SK-N-SH treated with all-trans-retinoic acid at 6 μM for 48 hours (cell line): ENCODE measurements around the gene GRID1.

ENCODE experiments used
- ATAC-seq: fragments of 200-7000 bp; cut with Tn5 transposase; 3 replicates; pipeline ENCODE4 v1.9.1; 2020; ENCODE audit warnings: mild to moderate bottlenecking, moderate library complexity
- ARNTL ChIP-seq: fragments of 450-650 bp; formaldehyde crosslinking; IDR thresholded peaks from 2 replicates; pipeline ENCODE4 v1.5.0; 2020; ENCODE audit warnings: low read depth, mild to moderate bottlenecking, moderate library complexity, borderline replicate concordance
- BACH2 ChIP-seq: fragments of 250-450 bp; sonication (Bioruptor Pico); IDR thresholded peaks from 2 replicates; pipeline ENCODE4 v1.9.0; 2021; ENCODE audit warnings: mild to moderate bottlenecking, borderline replicate concordance
- CREB5 ChIP-seq: fragments of 250-450 bp; sonication (Bioruptor Pico); IDR thresholded peaks from 2 replicates; pipeline ENCODE4 v1.5.1; 2020; ENCODE audit warnings: low read depth, mild to moderate bottlenecking, moderate library complexity
- CSDC2 ChIP-seq: fragments of 250-450 bp; sonication (Bioruptor Pico); IDR thresholded peaks from 2 replicates; pipeline ENCODE4 v1.5.0; 2020; ENCODE audit warnings: mild to moderate bottlenecking, moderate library complexity
- CSRNP3 ChIP-seq: fragments of 250-450 bp; sonication (Bioruptor Pico); IDR thresholded peaks from 2 replicates; pipeline ENCODE4 v1.5.1; 2021; ENCODE audit warnings: mild to moderate bottlenecking, moderate library complexity
- ESRRG ChIP-seq: fragments of 250-450 bp; sonication (Bioruptor Pico); IDR thresholded peaks from 2 replicates; pipeline ENCODE4 v1.6.1; 2021; ENCODE audit warnings: mild to moderate bottlenecking
- GLIS3 ChIP-seq: fragments of 250-450 bp; sonication (Bioruptor Pico); IDR thresholded peaks from 2 replicates; pipeline ENCODE4 v1.5.0; 2020; ENCODE audit warnings: mild to moderate bottlenecking, moderate library complexity
- OSR1 ChIP-seq: fragments of 250-450 bp; sonication (Bioruptor Pico); IDR thresholded peaks from 2 replicates; pipeline ENCODE4 v1.8.0; 2022; ENCODE audit warnings: moderate library complexity, mild to moderate bottlenecking, inconsistent platforms
- PATZ1 ChIP-seq: fragments of 250-450 bp; sonication (Bioruptor Pico); IDR thresholded peaks from 2 replicates; pipeline ENCODE4 v1.8.0; 2020; ENCODE audit warnings: mild to moderate bottlenecking, moderate library complexity, borderline replicate concordance
- POU6F1 ChIP-seq: fragments of 250-450 bp; sonication (Bioruptor Pico); IDR thresholded peaks from 2 replicates; pipeline ENCODE4 v1.8.0; 2021; ENCODE audit warnings: low read depth, mild to moderate bottlenecking, moderate library complexity, borderline replicate concordance
- PPARA ChIP-seq: fragments of 250-450 bp; sonication (Bioruptor Pico); IDR thresholded peaks from 2 replicates; pipeline ENCODE4 v1.5.0; 2020; ENCODE audit warnings: mild to moderate bottlenecking, borderline replicate concordance
- RARB ChIP-seq: fragments of 250-450 bp; sonication (Bioruptor Pico); IDR thresholded peaks from 2 replicates; pipeline ENCODE4 v1.8.0; 2021; ENCODE audit warnings: mild to moderate bottlenecking, moderate library complexity
- SNAI2 ChIP-seq: fragments of 250-450 bp; sonication (Bioruptor Pico); IDR thresholded peaks from 2 replicates; pipeline ENCODE4 v1.5.0; 2020; ENCODE audit warnings: mild to moderate bottlenecking, moderate library complexity
- TCF4 ChIP-seq: fragments of 250-450 bp; sonication (Bioruptor Pico); IDR thresholded peaks from 2 replicates; pipeline ENCODE4 v1.8.0; 2021; ENCODE audit warnings: mild to moderate bottlenecking, moderate library complexity, borderline replicate concordance
- TOX ChIP-seq: fragments of 250-450 bp; sonication (Bioruptor Pico); IDR thresholded peaks from 2 replicates; pipeline ENCODE4 v1.8.0; 2021; ENCODE audit warnings: mild to moderate bottlenecking, moderate library complexity, borderline replicate concordance
- TSHZ2 ChIP-seq: fragments of 250-450 bp; sonication (Bioruptor Pico); IDR thresholded peaks from 2 replicates; pipeline ENCODE4 v1.5.0; 2020; ENCODE audit warnings: mild to moderate bottlenecking, moderate library complexity
- ZC3H10 ChIP-seq: fragments of 250-450 bp; sonication (Bioruptor Pico); IDR thresholded peaks from 2 replicates; pipeline ENCODE4 v1.5.1; 2021; ENCODE audit warnings: mild to moderate bottlenecking, moderate library complexity
- ZFP3 ChIP-seq: fragments of 250-450 bp; sonication (Bioruptor Pico); IDR thresholded peaks from 2 replicates; pipeline ENCODE4 v1.5.0; 2020; ENCODE audit warnings: mild to moderate bottlenecking, moderate library complexity
- ZFP30 ChIP-seq: fragments of 450-650 bp; formaldehyde crosslinking; IDR thresholded peaks from 2 replicates; pipeline ENCODE4 v1.5.0; 2022; ENCODE audit warnings: mild to moderate bottlenecking, moderate library complexity
- ZNF565 ChIP-seq: fragments of 450-650 bp; formaldehyde crosslinking; conservative IDR thresholded peaks from 2 replicates; pipeline ENCODE4 v1.5.0; 2020; ENCODE audit warnings: low read depth, mild to moderate bottlenecking, moderate library complexity
- ZNF8 ChIP-seq: fragments of 450-650 bp; formaldehyde crosslinking; IDR thresholded peaks from 2 replicates; pipeline ENCODE4 v1.5.0; 2020; ENCODE audit warnings: mild to moderate bottlenecking, moderate library complexity

Gene GRID1

GRCh38 chr10:86019141-86019540 is 347.5 kb downstream of the GRID1 start:
- ATAC-seq, result no peak
- TF ChIP-seq POU6F1 (no peak), BACH2 (no peak), OSR1 (CRISPR knock-in tag) (no peak), TCF4 (CRISPR knock-in tag) (no peak), TSHZ2 (CRISPR knock-in tag) (no peak), CSRNP3 (no peak), ZFP30 (CRISPR knock-in tag) (no peak), ZNF565 (CRISPR knock-in tag) (no peak), ZNF8 (no peak), GLIS3 (no peak), CSDC2 (no peak), ZFP3 (CRISPR knock-in tag) (no peak), PPARA (CRISPR knock-in tag) (no peak), ZC3H10 (CRISPR knock-in tag) (no peak), RARB (no peak), TOX (CRISPR knock-in tag) (no peak), ARNTL (CRISPR knock-in tag) (no peak), CREB5 (CRISPR knock-in tag) (no peak), ESRRG (CRISPR knock-in tag) (no peak), SNAI2 (CRISPR knock-in tag) (no peak)

GRCh38 chr10:86018735-86019058 is 347.9 kb downstream of the GRID1 start:
- no peak for ATAC-seq
- TF ChIP-seq ESRRG (CRISPR knock-in tag) (no peak), CREB5 (CRISPR knock-in tag) (no peak), PPARA (CRISPR knock-in tag) (no peak), ZNF8 (no peak), ARNTL (CRISPR knock-in tag) (no peak)

- TF ChIP-seq PATZ1 (CRISPR knock-in tag) (no peak), TSHZ2 (CRISPR knock-in tag) (no peak), TOX (CRISPR knock-in tag) (no peak)
- no peak for ATAC-seq
Measured at GRCh38 chr10:86017841-86018734, 348.5 kb downstream of the GRID1 start.
